Upper lobe of left lung (tissue), 6 donors: ENCODE results near the gene KCNJ8. TPM values are rescaled to one million over a fixed set of nuclear protein-coding genes. Genes with fewer than 3 reads are reported as not detected.

Experiments
- ATAC-seq, 2 donors: fragments of 200-7000 bp; cut with Tn5 transposase; one replicate each; pipeline ENCODE4 v1.9.1; 2022; ENCODE audit warnings: mild to moderate bottlenecking in 2 of 2, moderate library complexity in 2 of 2; ENCODE audit not compliant: low FRiP score in 2 of 2
- DNase-seq, 2 donors: peaks; one replicate each; pipeline ENCODE4 v3.0.0-alpha.2; 2019 to 2020
- H3K27ac ChIP-seq, 4 donors: fragments of 200-600 bp; sonication (generic); one replicate each; pipeline ENCODE4 v1.5.1; 2016 to 2019
- H3K27me3 ChIP-seq, 4 donors: fragments of 200-600 bp; sonication (generic); one replicate each; pipeline ENCODE4 v1.5.1; 2017 to 2019
- H3K36me3 ChIP-seq, 4 donors: fragments of 200-600 bp; sonication (generic); one replicate each; pipeline ENCODE4 v1.5.1; 2016 to 2019
- H3K4me1 ChIP-seq, 4 donors: fragments of 200-600 bp; sonication (generic); one replicate each; pipeline ENCODE4 v1.5.1; 2018 to 2019
- H3K4me3 ChIP-seq, 4 donors: fragments of 200-600 bp; sonication (generic); one replicate each; pipeline ENCODE4 v1.5.1; 2017 to 2019; ENCODE audit warnings: mild to moderate bottlenecking in 2 of 4, moderate library complexity in 1 of 4
- H3K9me3 ChIP-seq, 4 donors: fragments of 200-600 bp; sonication (generic); one replicate each; pipeline ENCODE4 v1.5.1; 2018 to 2019
- EP300 ChIP-seq, 4 donors: sonication (generic); formaldehyde crosslinking; IDR thresholded peaks; one replicate each; pipeline ENCODE4 v1.5.1; 2017; ENCODE audit warnings: antibody characterized with exemption in 4 of 4, control low read depth in 2 of 4
- POLR2A ChIP-seq, 4 donors: fragments of 450-650 bp; IDR thresholded peaks; one replicate each; pipeline ENCODE4 v1.5.1; 2016 to 2017; ENCODE audit warnings: antibody characterized with exemption in 4 of 4, mild to moderate bottlenecking in 2 of 4
- POLR2AphosphoS5 ChIP-seq, 2 donors: sonication (generic); formaldehyde crosslinking; IDR thresholded peaks; one replicate each; pipeline ENCODE4 v1.5.1; 2017; ENCODE audit warnings: antibody characterized with exemption in 2 of 2
- WGBS, 2 donors: methylation state at CpG; one replicate each; pipeline ENCODE4 v1.1.5; 2017 to 2018; 5-methylcytosine and 5-hydroxymethylcytosine counted together
- total RNA-seq, 6 donors: library from RNA; depleted of rRNA in 4 of 6; stranded (reverse); fragments of >200 nt in 4 of 6; gene quantifications; one replicate each; pipeline versions ENCODE4 v1.1.0 to v1.2.1, GENCODE V29; 2016 to 2021
- TF ChIP-seq, protein P1 (sequence below), 6 experiments: fragments of 450-650 bp in 4 of 6; fragments of 200-600 bp in 2 of 6; sonication (generic) in 2 of 6; IDR thresholded peaks; one replicate each; pipeline ENCODE4 v1.5.1; 2016 to 2019; ENCODE audit warnings: antibody characterized with exemption in 6 of 6
- donor health status: DM: no; HTN: no; CAD: no; lungs with moderate emphysema.
- donor health status: DM: no; HTN: yes; CAD: no; lungs with severe emphysema.

Gene KCNJ8
- total RNA-seq, 6 donors from 2014 or later = 11.5 to 32.2 (median 15.1) TPM

DNA sequence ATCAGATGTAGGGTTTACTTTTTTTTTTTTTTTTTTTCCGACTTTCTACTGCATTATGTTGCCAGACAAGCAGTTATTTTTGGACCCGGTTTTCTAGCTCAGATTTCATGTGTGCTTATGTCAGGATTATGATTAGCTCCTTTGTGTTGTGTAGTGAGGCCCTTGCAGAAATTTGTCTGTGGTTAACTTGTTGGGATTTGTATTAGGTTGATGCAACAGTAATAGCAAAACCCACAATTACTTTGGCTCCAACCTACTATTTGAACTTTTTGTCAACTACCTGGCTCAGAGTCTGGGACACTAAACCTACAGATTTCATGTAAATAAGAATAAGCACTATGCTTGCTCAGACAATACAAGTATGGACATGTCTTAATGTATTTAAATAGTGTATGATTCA lies 44.1 kb upstream of the KCNJ8 start:
- Histone ChIP-seq H3K9me3 (no peaks in the 10 kb centered on the region), H3K4me1 (peaks cover 0 to 10% (median 1%) of the 10 kb centered on the region in 4 donors), H3K27ac (no peak overlapping the region), H3K27me3 (no peaks in the 10 kb centered on the region), H3K4me3 (no peak overlapping the region), H3K36me3 (no peaks in the 10 kb centered on the region)
- no peak for DNase-seq
- 53 to 54% methylated on average over 2 of the region's 2 CpGs for WGBS, 2 donors
- ATAC-seq = peak in 1 of 2 donors; percentile 43
- TF ChIP-seq, protein P1, sequence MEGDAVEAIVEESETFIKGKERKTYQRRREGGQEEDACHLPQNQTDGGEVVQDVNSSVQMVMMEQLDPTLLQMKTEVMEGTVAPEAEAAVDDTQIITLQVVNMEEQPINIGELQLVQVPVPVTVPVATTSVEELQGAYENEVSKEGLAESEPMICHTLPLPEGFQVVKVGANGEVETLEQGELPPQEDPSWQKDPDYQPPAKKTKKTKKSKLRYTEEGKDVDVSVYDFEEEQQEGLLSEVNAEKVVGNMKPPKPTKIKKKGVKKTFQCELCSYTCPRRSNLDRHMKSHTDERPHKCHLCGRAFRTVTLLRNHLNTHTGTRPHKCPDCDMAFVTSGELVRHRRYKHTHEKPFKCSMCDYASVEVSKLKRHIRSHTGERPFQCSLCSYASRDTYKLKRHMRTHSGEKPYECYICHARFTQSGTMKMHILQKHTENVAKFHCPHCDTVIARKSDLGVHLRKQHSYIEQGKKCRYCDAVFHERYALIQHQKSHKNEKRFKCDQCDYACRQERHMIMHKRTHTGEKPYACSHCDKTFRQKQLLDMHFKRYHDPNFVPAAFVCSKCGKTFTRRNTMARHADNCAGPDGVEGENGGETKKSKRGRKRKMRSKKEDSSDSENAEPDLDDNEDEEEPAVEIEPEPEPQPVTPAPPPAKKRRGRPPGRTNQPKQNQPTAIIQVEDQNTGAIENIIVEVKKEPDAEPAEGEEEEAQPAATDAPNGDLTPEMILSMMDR (IDR thresholded peaks at IDR 0.05) = no peak
- TF ChIP-seq POLR2AphosphoS5 (IDR thresholded peaks at IDR 0.05) (no peak), POLR2A (IDR thresholded peaks at IDR 0.05) (no peak), EP300 (IDR thresholded peaks at IDR 0.05) (no peak)

DNA sequence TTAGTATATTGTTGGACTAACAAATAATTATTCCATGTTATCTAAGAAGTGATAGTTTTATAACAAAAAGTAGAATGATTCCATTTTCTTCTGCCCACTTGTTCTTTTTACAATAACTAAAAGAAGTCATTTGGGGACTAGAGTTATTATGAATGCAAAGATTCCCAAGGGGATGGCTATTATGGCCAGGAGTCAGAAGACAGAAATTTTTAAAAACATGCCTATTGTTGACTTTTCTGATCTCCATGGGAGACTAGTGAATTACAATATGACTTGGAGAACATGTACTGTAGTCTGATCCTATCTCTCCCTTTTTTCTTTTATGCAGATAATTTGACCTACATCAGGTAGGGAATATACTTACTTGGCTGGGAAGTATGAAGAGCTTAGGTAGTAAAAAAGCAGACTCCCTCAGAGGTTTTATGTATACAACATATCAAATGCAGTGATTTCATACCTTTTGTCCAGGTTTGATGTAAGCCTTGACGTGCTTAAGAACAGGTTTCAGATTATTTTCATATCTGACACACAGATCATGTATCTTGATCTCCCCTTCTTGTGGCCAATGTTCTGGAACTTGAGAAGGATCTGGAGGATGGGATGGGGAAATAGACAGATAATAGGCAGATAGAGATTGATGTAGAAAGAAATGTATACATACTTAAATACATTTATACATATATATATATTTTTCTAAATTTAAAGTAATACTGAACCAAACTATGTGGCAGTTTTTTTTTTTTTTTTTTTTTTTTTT lies 41.0 kb upstream of the KCNJ8 start:
- WGBS, 2 donors = 81 to 94% methylated on average over 1 of the region's 1 CpG
- H3K27me3 ChIP-seq = no peaks in the 10 kb centered on the region
- H3K9me3 ChIP-seq = no peaks in the 10 kb centered on the region
- ATAC-seq (no peak), DNase-seq (no peak)
- H3K27ac ChIP-seq = no peak overlapping the region
- no peak overlapping the region for H3K4me3 ChIP-seq
- H3K36me3 ChIP-seq = no peaks in the 10 kb centered on the region
- H3K4me1 ChIP-seq = peaks cover 0 to 10% (median 1%) of the 10 kb centered on the region in 4 donors
- TF ChIP-seq POLR2A (IDR thresholded peaks at IDR 0.05) (no peak), POLR2AphosphoS5 (IDR thresholded peaks at IDR 0.05) (no peak), EP300 (IDR thresholded peaks at IDR 0.05) (no peak)
- TF ChIP-seq, protein P1 (IDR thresholded peaks at IDR 0.05) = no peak

DNA sequence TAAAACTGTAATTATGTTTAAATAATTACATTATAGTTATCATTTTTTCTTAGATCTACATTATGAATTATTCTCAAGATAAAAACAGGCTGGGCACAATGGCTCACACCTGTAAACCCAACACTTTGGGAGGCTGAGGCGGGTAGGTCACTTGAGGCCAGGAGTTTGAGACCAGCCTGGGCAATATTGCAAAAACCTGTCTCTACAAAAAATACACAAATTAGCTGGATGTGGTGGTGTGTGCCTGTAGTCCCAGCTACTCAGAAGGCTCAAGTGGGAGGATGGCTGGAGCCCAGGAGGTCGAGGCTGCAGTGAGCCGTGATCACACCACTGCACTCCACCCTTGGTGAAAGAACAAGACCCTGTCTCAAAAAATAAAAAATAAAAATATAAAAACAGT lies 40.3 kb upstream of the KCNJ8 start:
- no peak for ATAC-seq
- TF ChIP-seq EP300 (IDR thresholded peaks at IDR 0.05) = no peak
- no peak for TF ChIP-seq POLR2A (IDR thresholded peaks at IDR 0.05)
- TF ChIP-seq, protein P1 (IDR thresholded peaks at IDR 0.05) = no peak
- no peak for TF ChIP-seq POLR2AphosphoS5 (IDR thresholded peaks at IDR 0.05)

DNA sequence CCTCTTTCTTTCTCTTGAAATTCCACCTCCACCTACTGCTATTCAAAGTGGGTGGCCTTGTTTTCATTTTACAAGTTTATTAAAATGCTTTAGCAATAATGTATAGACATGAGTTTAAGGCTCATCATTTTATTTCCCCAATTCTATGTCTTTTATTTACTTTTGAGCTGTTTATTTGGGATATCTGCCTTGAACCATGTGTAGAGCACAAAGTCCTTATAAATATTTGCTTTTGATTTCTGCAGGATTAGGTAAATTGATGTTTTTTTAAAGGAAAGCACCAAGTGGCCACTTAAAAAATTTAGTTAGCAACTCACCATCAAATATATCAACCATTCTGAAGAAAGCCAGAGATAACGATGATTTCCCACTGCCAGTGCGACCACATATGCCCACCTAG lies 39.8 kb upstream of the KCNJ8 start:
- Histone ChIP-seq H3K4me3 (no peak overlapping the region), H3K4me1 (peaks cover 0 to 5% (median 0%) of the 10 kb centered on the region in 4 donors), H3K27ac (no peak overlapping the region), H3K9me3 (no peaks in the 10 kb centered on the region), H3K36me3 (no peaks in the 10 kb centered on the region), H3K27me3 (no peaks in the 10 kb centered on the region)
- WGBS, 2 donors = 83 to 84% methylated on average over 2 of the region's 2 CpGs
- TF ChIP-seq POLR2AphosphoS5 (IDR thresholded peaks at IDR 0.05) = no peak
- no peak for TF ChIP-seq EP300 (IDR thresholded peaks at IDR 0.05)
- no peak for TF ChIP-seq POLR2A (IDR thresholded peaks at IDR 0.05)
- TF ChIP-seq, protein P1 (IDR thresholded peaks at IDR 0.05) = no peak
- ATAC-seq (no peak), DNase-seq (no peak)

More for the DNA sequence above, 40.3 kb upstream of the KCNJ8 start:
- Histone ChIP-seq H3K9me3 (no peaks in the 10 kb centered on the region), H3K27me3 (no peaks in the 10 kb centered on the region), H3K36me3 (no peaks in the 10 kb centered on the region), H3K27ac (no peak overlapping the region), H3K4me3 (no peak overlapping the region), H3K4me1 (peaks cover 0 to 10% (median 1%) of the 10 kb centered on the region in 4 donors)
- WGBS, 2 donors = 88 to 91% methylated on average over 3 of the region's 3 CpGs
- no peak for DNase-seq

DNA sequence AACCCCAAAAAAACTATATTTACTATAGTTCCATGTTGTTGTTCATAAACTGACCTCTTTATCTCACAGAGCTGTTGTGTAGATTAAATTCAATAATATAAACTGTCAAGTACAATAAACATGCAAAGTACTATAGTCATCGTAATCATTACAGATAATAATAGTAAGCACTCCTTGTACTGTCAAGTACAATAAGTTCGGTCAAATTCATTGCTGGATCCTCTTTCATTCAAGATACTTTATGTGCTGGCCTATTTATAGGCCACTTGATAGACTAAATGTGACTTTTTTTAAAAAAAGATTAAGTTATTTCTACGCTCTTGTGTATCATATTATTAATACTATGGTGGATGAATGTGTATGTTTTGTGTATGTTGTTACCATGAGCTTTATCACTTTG lies 39.2 kb upstream of the KCNJ8 start:
- Histone ChIP-seq H3K4me1 (peaks cover 0 to 1% (median 0%) of the 10 kb centered on the region in 4 donors), H3K27me3 (no peaks in the 10 kb centered on the region), H3K27ac (no peak overlapping the region), H3K4me3 (no peak overlapping the region), H3K9me3 (no peaks in the 10 kb centered on the region), H3K36me3 (no peaks in the 10 kb centered on the region)
- DNase-seq = no peak
- ATAC-seq = no peak
- no peak for TF ChIP-seq EP300 (IDR thresholded peaks at IDR 0.05)
- 77 to 81% methylated on average over 3 of the region's 3 CpGs for WGBS, 2 donors
